ENCODE data around the gene THAP3.

THAP3 gene

DNA sequence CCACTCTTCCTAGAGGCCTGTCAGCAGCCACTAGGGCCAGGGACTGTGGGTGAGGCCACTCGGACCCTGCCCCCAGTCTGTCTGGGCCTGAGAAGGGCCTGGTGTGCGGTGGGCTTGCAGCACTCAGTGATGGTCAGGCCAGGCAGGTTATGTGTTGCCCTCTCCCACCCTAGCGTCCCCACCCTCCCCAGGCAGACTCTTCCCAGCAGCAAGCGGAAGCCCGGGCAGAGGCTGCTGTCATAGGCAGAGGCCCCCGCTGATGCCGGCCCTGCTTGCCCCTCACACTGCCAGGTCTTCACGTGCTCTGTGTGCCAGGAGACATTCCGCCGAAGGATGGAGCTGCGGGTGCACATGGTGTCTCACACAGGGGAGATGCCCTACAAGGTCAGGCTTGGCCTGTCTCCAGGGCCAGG, 38.3 kb upstream of the THAP3 start:
- Histone ChIP-seq H3K9me3 (ENCODE audit: control insufficient read depth, insufficient read depth, low read length) (no peaks in the 10 kb centered on the region), H3K36me3 (ENCODE audit: insufficient read depth, low read length) (peaks cover 4% of the 10 kb centered on the region), H3K9ac (ENCODE audit: low read depth, low read length) (no peak overlapping the region), H3K4me1 (ENCODE audit: insufficient read depth, low read length) (no peaks in the 10 kb centered on the region)

DNA sequence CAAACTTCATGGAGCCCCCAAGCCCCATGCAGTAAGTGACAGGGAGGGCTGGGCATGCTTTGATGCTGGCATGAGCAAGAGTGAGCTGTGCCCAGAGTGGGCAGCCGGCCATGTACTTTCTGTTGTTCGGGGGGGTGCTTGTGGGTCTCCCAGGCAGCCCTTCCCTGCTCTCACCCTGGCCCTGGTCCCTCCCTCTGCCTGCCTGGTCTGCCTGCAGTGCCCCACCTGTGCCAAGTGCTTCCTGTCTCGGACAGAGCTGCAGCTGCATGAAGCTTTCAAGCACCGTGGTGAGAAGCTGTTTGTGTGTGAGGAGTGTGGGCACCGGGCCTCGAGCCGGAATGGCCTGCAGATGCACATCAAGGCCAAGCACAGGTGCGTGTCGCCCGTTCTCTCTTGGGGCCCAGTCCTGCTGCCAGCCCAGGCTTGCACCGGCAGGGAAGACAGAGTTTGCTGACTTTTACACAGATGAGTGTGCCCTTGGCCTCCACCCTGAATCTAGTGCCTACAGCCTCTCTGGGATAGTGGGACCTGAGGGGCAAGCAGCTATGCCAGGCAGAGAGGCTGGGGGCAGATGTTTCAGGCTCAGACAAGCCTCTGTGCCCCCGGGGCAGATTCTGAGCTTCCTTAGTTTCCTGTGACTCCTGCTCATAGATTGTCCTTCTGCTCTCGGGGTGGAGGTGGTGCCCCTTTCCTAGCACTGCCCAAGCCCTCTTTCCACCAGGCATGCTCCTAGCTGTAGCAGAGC, 37.2 kb upstream of the THAP3 start:
- H3K9ac ChIP-seq (ENCODE audit: low read depth, low read length): no peak overlapping the region

DNA sequence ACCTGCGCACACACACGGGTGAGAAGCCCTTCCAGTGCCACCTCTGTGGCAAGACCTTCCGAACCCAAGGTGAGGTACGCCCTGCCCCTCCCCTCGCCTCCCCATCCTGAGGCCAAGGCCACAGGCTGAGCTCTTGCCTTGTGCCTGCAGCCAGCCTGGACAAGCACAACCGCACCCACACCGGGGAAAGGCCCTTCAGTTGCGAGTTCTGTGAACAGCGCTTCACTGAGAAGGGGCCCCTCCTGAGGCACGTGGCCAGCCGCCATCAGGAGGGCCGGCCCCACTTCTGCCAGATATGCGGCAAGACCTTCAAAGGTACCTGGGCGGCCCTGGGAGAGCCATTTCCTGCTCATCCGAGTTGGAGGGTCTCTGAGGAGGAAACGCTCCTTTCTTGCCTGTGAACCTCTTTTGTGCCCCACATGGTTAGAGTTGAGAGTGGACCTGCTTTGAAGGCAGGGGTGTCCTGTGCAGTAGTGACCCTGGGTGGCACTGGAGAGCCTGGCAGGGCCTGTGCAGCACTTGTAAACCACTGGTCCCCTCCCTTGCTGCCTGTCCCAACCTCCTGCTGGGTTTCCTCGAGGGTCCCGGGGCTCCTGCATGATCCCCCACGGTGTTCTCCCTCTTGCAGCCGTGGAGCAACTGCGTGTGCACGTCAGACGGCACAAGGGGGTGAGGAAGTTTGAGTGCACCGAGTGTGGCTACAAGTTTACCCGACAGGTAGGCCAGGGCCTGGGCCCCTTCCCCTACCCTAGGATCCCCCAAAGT, 36.4 kb upstream of the THAP3 start:
- H3K4me1 ChIP-seq (ENCODE audit: insufficient read depth, low read length): no peaks in the 10 kb centered on the region
- H3K9me3 ChIP-seq (ENCODE audit: control insufficient read depth, insufficient read depth, low read length): no peaks in the 10 kb centered on the region
- H3K9ac ChIP-seq (ENCODE audit: low read depth, low read length): no peak overlapping the region
- no peaks in the 10 kb centered on the region; the same call in 1 of the 2 replicates for H3K36me3 ChIP-seq (ENCODE audit: insufficient read depth, low read length)

More for the DNA sequence above, 37.2 kb upstream of the THAP3 start:
- H3K36me3 ChIP-seq (ENCODE audit: insufficient read depth, low read length): no peaks in the 10 kb centered on the region; the same call in none of the 2 replicates
- no peaks in the 10 kb centered on the region for H3K4me1 ChIP-seq (ENCODE audit: insufficient read depth, low read length)
- H3K9me3 ChIP-seq (ENCODE audit: control insufficient read depth, insufficient read depth, low read length): no peaks in the 10 kb centered on the region

DNA sequence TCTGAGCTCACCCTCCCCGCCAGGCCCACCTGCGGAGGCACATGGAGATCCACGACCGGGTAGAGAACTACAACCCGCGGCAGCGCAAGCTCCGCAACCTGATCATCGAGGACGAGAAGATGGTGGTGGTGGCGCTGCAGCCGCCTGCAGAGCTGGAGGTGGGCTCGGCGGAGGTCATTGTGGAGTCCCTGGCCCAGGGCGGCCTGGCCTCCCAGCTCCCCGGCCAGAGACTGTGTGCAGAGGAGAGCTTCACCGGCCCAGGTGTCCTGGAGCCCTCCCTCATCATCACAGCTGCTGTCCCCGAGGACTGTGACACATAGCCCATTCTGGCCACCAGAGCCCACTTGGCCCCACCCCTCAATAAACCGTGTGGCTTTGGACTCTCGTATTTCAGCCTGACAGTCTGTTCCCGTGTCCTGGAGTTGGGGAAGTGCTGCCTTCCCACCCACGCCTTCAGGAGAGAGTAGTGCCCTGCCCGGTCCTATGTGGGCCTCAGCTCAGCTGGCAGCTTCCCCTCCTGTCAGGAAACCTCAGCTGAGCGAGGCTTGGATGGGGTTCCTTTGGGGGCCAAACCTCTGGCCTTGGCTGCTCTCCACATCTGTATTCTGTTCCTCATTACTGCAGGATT, 35.7 kb upstream of the THAP3 start:
- H3K36me3 ChIP-seq (ENCODE audit: insufficient read depth, low read length): no peaks in the 10 kb centered on the region; the same call in 1 of the 2 replicates
- H3K9ac ChIP-seq (ENCODE audit: low read depth, low read length): no peak overlapping the region
- no peaks in the 10 kb centered on the region for H3K9me3 ChIP-seq (ENCODE audit: control insufficient read depth, insufficient read depth, low read length)
- no peaks in the 10 kb centered on the region for H3K4me1 ChIP-seq (ENCODE audit: insufficient read depth, low read length)

DNA sequence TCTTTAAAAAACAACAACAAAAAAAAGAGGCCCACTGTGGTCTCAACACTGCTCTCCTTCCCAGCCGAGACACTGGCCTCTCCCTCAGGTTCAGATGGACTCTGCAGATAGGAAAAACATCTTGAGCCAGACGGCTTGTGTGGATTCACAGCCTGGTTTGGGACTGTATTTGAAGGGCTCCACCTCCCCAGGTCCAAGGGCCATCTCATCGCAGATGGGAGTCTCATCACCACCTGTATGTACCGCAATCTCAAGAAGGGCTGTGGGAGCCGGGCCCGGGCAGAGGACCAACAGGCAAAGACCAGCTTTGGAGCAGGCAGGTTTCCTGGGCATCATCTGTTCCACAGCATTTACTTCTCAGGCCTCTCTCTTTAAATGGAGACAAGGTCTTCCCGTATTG, 34.6 kb upstream of the THAP3 start:
- Histone ChIP-seq H3K36me3 (ENCODE audit: insufficient read depth, low read length) (no peaks in the 10 kb centered on the region; the same call in 1 of the 2 replicates), H3K9ac (ENCODE audit: low read depth, low read length) (no peak overlapping the region), H3K4me1 (ENCODE audit: insufficient read depth, low read length) (no peaks in the 10 kb centered on the region), H3K9me3 (ENCODE audit: control insufficient read depth, insufficient read depth, low read length) (no peaks in the 10 kb centered on the region)

DNA sequence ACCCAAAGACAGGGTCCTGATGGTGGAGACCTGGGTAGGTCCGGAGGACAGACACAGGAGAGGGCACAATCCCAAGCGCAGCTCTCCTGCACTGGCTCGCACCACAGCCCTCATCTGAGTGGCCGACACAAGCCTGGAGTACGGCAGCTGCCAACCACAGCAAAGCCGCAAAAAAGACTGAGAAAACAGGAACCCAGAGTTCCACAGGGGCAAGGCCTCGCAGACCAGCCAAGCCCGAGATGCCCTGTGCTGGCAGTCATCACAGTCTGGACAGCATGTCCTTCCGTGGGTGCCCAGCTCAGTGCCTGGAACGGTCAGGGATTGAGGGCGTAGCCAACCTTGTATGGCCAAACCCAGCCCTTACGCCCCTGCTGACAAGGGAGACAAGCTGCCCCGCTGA, 33.4 kb upstream of the THAP3 start:
- H3K4me1 ChIP-seq (ENCODE audit: insufficient read depth, low read length): no peaks in the 10 kb centered on the region
- H3K9me3 ChIP-seq (ENCODE audit: control insufficient read depth, insufficient read depth, low read length): no peaks in the 10 kb centered on the region
- H3K9ac ChIP-seq (ENCODE audit: low read depth, low read length): no peak overlapping the region
- no peaks in the 10 kb centered on the region; the same call in 1 of the 2 replicates for H3K36me3 ChIP-seq (ENCODE audit: insufficient read depth, low read length)

DNA sequence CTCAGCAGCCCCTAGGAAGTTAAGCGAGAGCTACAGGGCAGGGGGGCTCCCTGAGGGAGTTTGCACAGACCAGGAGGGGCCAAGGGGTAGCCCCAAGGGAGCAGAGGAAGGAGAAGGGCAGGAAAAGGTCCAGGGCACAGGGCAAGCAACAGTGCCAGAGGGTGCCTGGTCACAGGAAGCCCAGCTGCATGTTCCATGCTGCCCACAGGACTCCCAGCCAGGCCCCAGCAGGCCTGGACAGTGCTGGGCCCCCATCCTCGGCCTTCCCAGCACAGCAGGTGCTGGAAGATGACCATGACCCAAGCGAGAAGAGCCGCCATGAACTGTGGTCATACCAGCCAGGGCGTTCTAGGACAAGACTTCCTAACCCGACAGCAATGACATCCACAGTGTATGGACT, 33.0 kb upstream of the THAP3 start:
- Histone ChIP-seq H3K4me1 (ENCODE audit: insufficient read depth, low read length) (no peaks in the 10 kb centered on the region), H3K36me3 (ENCODE audit: insufficient read depth, low read length) (no peaks in the 10 kb centered on the region; the same call in 1 of the 2 replicates), H3K9ac (ENCODE audit: low read depth, low read length) (no peak overlapping the region), H3K9me3 (ENCODE audit: control insufficient read depth, insufficient read depth, low read length) (no peaks in the 10 kb centered on the region)

DNA sequence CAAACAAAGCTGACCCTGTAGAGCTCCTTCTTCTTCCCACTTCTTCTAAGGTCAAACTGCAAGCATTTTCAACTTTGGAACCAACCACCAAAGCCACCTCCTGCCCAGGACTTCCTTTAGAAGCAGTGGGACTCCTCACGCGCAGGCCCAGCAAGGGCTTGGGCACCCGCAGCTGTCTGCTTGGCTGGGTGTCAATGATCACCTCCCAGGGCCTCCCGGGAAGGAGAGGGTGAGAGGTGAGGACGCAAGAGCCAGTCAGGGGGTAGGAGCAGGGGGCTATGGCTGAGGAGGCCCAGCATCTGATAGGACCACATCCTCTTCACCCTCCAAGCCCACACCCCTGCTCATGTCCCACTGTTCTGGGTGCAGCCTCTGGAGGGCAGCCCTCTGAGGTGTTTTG, 32.2 kb upstream of the THAP3 start:
- Histone ChIP-seq H3K9ac (ENCODE audit: low read depth, low read length) (no peak overlapping the region), H3K9me3 (ENCODE audit: control insufficient read depth, insufficient read depth, low read length) (no peaks in the 10 kb centered on the region), H3K4me1 (ENCODE audit: insufficient read depth, low read length) (no peaks in the 10 kb centered on the region), H3K36me3 (ENCODE audit: insufficient read depth, low read length) (no peaks in the 10 kb centered on the region; the same call in 1 of the 2 replicates)

DNA sequence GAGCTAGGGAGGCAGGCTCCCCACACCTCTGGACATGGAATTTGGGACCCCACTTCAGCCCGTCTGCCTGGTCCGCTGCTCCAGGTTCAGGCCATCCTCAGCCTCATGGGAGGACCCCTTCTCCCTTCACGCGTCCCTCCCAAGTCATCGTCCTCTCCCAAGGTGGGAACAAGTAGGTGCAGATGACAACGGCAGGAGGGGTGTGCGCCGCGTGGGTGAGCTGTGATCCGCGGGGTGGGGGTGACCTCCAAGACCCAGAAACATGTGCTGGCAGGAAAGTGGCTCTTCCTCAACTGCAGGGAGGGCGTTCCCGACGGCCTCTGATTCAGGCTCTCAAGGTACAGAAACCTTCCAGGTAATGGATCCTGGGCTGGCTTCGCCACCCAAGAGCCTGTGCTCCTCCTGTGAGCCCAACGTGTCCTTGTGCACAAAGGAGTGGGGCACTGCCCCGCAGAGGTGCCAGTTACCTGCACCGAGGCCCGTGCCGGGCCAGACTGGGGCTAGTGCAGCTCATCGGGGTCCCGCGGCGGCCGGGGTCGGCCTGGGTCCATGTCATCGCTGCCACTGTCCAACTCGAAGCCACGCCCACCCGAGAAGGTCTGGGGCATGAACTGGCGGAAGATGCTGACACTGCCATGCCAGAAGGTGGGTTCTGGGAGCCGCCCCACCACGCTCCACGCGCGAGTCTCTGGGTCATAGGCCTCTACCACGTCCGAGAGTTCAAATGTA, 31.6 kb upstream of the THAP3 start:
- no peaks in the 10 kb centered on the region for H3K9me3 ChIP-seq (ENCODE audit: control insufficient read depth, insufficient read depth, low read length)
- no peak overlapping the region for H3K9ac ChIP-seq (ENCODE audit: low read depth, low read length)
- no peaks in the 10 kb centered on the region for H3K4me1 ChIP-seq (ENCODE audit: insufficient read depth, low read length)
- no peaks in the 10 kb centered on the region; the same call in none of the 2 replicates for H3K36me3 ChIP-seq (ENCODE audit: insufficient read depth, low read length)

DNA sequence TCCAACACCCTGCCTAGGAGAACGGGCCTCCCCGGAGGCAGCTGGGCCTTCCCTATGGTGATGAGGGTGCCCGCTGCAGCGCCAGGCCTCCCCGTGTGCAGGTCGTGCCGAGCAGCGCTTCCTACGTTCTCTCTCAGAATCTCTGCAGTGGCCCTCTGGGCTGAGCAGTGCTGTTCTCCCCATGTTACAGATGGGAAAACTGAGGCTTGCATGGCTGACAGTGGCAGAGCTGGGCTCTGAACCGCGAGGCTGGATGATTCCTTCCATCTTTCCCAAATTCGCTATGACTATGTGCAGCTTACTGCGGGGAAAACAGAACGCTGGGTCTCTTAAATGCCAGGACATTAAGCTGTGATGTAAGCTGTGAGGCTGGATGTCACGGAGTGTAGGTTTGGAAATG, 30.9 kb upstream of the THAP3 start:
- Histone ChIP-seq H3K4me1 (ENCODE audit: insufficient read depth, low read length) (no peaks in the 10 kb centered on the region), H3K9me3 (ENCODE audit: control insufficient read depth, insufficient read depth, low read length) (no peaks in the 10 kb centered on the region), H3K36me3 (ENCODE audit: insufficient read depth, low read length) (no peaks in the 10 kb centered on the region; the same call in none of the 2 replicates), H3K9ac (ENCODE audit: low read depth, low read length) (no peak overlapping the region)

DNA sequence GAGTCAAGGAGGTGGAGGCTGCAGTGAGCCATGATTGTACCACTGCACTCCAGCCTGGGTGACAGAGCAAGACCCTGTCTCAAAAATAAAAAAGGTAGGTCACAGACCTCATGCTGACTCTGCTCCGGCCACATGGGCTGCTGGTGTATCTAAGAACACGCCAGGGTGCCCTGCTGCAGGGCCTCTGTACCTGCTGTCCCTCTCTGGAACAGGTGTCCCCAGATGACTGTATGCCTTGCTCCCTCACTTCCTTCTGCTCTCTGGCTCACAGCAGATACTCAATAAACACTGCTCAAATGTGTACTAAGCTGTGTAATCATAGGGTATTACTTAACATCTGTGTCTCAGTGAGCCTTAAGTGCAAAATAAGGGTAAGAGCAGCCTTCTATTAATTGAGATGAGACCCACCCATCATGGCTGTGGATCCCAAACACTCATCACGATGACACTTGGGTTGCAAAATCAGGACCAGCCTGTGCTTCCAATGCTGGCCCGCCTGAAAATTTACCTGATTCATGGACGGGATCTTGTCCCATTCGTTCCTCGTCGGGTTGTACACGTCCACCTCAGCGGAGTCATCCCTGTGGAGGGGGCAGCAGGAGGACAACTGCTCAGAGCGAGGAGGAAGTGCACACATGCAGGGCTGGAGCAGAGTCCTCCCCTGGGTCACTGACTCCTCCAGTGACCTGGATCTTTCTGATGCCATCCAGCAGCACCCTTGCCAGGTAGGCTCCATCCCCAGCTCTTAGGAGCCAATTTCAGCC, 29.5 kb upstream of the THAP3 start:
- Histone ChIP-seq H3K9ac (ENCODE audit: low read depth, low read length) (no peak overlapping the region), H3K9me3 (ENCODE audit: control insufficient read depth, insufficient read depth, low read length) (no peaks in the 10 kb centered on the region), H3K36me3 (ENCODE audit: insufficient read depth, low read length) (no peaks in the 10 kb centered on the region; the same call in none of the 2 replicates), H3K4me1 (ENCODE audit: insufficient read depth, low read length) (no peaks in the 10 kb centered on the region)

DNA sequence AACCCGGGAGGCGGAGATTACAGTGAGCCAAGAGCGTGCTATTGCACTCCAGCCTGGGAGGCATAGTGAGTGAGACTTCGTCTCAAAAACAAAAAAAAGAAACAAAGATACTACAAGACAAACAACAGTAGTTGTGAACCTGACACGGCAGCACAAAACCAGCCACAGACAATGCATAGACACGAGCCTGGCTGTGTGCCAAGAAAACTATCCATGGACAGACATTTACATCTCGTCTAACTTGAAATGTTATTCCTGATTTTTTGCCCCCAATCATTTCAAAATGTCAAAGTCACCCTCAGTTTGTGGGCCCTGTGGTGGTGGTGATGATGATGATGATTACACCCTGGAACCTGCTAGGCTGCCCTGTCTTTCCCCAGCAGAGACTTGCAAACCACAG, 28.3 kb upstream of the THAP3 start:
- no peak overlapping the region for H3K9ac ChIP-seq (ENCODE audit: low read depth, low read length)
- H3K9me3 ChIP-seq (ENCODE audit: control insufficient read depth, insufficient read depth, low read length): no peaks in the 10 kb centered on the region
- no peaks in the 10 kb centered on the region for H3K4me1 ChIP-seq (ENCODE audit: insufficient read depth, low read length)
- H3K36me3 ChIP-seq (ENCODE audit: insufficient read depth, low read length): no peaks in the 10 kb centered on the region; the same call in none of the 2 replicates

DNA sequence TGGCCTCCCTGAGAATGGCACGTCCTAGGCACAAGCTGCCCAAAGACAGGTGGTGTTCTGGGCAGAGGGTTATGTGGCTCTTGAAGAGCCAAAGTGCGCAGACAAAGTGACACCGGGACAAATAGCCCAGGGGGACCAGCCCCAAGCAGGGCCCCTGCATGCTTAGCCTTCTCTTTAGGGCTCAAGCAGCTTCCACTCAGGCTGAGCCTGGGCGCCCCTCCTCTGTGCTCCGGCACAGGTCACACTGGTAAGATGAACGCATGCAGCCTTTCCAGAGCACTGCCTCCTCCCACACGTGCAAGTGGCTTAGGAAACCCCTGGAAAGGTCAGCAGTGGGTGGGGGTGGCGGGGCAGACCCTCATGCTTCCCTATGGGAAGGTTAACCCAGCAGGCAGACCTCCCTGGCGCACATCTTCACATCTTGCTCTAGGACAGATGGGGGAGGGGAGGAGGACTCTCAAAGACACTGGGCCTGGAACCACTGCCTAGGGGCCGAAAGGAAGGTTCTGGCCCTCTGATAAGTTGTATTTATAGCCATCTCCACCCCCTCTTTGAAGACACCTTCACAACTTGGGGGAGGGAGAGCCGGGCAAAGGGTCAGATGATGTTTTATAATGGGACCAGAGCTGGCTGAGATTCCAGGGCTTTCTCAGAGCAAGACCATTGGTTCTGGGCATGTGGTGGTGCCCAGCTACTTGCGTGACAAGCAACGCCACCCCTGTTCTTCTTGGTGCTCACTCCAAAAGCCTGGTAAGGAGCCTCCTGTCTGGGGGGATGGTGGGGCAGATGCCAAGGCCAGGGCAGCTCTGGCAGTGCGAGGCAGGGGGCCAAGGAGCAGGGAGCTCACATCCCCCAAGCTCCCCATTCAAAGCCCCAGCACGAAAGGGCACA, 27.5 kb upstream of the THAP3 start:
- Histone ChIP-seq H3K9me3 (ENCODE audit: control insufficient read depth, insufficient read depth, low read length) (no peaks in the 10 kb centered on the region), H3K9ac (ENCODE audit: low read depth, low read length) (no peak overlapping the region), H3K36me3 (ENCODE audit: insufficient read depth, low read length) (no peaks in the 10 kb centered on the region; the same call in none of the 2 replicates), H3K4me1 (ENCODE audit: insufficient read depth, low read length) (no peaks in the 10 kb centered on the region)

Data from ES-I3 (cell line).